Stimulated activated CD8-positive, alpha-beta memory T cell treated with anti-CD3 and anti-CD28 coated beads, Interleukin-12 subunit alpha, Interleukin-12 subunit beta, amount 100 ng/mL, for 4 hours (primary cell): Measurements from ENCODE around the gene SH2D4B.

Source experiments
- DNase-seq: peaks from one replicate; pipeline ENCODE4 v3.0.0-alpha.2; 2020; ENCODE audit warnings: low read depth

Gene SH2D4B

DNA sequence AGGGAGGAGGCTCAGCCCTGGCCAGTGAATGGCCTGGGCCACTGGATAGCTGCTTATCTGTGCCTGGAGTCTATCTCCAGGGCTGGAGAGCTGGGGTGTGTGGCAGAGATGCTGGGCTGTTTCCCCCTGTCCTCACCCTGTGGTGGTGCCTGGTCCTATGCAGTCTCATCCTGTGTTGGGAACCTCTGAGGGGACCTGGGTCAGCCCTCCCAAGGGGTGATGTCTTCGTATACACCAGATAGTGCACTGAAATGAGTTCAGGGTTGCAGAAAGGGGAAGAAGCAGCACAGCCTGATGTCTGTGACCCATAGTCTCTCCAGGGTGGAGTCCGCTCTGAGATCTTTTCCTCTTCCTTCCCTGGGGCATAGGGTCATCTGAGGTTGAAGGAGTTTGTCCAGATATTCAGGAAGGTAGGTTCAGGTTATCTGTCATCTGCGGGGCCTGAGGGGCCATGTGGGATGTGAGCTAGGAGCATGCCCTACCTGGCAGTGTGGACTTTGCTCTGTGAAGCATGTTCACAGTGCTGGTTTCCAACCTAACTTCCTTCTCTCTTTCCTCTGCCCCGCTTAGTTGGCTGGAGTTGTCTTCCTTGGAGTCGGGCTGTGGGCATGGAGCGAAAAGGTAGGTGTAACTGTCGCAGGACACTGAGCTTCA is 33.4 kb upstream of the SH2D4B start:
- DNase-seq: no peak

DNA sequence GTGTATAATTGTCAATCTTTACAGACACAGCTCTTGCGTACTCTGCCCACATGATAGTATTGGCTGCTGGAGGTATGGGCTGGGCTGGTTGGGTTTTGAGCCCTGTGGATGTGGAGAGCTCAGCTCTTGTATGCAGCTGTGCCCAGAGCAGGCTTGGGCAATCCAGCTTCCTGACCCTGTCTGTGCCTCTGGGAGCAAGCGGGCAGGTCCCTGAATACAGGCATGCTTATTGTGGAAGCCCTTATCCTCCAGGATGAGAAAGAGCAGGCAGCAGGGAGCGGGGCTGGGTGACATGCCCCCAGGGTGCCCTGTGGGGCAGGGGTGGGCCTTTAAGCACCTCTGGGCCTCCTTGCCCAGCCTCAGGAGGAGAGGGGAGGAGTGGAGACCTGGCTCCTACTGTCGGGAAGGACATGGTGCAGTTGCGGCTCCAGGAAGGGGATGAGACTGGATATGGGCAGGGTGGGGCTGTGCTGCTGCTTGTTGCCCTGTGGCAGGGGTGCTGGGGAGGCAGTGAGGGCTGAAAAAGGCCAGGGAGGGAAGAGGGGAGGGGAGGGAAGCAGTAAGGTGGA is 32.7 kb upstream of the SH2D4B start:
- no peak for DNase-seq

GRCh38 chr10:80506189-80506575 is 31.5 kb upstream of the SH2D4B start:
- DNase-seq: no peak

- DNase-seq: no peak
These were observed 30.7 kb upstream of the SH2D4B start for GRCh38 chr10:80506836-80507487.

- DNase-seq: no peak
These were observed 28.6 kb upstream of the SH2D4B start for GRCh38 chr10:80509108-80509402.

DNA sequence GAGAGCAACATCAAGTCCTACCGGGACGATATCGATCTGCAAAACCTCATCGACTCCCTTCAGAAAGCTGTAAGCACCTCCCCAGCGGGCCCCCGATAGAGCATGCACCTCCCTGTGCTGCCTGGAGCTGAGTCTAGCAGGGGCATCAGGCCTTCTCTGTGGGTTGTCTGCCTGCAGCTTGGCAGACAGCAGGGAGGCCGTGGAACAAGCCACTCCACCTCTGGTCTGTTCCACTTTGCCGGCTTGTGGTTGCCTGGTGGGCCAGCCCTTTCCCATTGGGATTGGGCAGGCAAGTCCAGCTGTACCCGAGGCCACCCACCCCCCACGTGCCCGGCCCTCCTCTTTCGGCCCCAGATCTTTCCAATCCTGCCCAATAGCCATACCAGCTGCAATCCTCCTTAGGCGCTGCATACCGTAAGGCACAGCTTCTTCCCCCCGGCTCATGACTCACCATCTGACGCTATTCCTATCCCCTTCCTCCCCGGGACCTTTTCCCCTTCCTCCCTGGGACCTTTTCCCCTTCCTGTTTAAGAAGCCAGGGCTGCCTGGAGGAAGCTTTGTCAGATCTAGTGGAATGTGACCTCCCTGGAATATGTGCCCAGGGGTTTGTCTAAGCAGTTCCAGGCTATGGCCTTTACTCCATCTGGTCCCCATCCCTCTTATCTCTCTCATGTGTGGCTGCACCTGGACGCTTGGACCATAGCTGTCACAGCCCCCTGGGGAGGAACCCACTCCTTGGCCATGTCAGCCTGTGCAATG is 28.1 kb upstream of the SH2D4B start:
- no peak for DNase-seq

GRCh38 chr10:80512031-80512526 is 25.6 kb upstream of the SH2D4B start:
- no peak for DNase-seq

- no peak for DNase-seq
These were observed 24.6 kb upstream of the SH2D4B start for GRCh38 chr10:80513106-80513505.

- no peak for DNase-seq
These were observed 22.2 kb upstream of the SH2D4B start for GRCh38 chr10:80515511-80515910.

DNA sequence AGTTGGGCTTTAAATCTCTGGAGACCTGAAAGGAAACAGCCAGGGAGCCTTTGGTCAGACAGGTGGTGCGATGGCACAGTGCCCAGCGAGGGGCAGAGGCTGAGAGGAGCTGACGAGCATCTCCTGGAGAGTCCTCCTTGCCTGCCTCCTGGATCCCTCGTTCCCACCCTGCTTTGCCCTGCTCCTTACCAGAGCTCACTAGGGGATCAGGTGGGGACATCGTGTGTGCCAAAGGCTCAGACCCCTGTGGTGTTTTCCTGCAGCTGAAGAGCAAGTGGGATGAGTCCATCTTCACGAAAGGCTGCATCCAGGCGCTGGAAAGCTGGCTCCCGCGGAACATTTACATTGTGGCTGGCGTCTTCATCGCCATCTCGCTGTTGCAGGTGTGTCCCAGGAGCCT is 21.8 kb upstream of the SH2D4B start:
- DNase-seq: no peak

DNA sequence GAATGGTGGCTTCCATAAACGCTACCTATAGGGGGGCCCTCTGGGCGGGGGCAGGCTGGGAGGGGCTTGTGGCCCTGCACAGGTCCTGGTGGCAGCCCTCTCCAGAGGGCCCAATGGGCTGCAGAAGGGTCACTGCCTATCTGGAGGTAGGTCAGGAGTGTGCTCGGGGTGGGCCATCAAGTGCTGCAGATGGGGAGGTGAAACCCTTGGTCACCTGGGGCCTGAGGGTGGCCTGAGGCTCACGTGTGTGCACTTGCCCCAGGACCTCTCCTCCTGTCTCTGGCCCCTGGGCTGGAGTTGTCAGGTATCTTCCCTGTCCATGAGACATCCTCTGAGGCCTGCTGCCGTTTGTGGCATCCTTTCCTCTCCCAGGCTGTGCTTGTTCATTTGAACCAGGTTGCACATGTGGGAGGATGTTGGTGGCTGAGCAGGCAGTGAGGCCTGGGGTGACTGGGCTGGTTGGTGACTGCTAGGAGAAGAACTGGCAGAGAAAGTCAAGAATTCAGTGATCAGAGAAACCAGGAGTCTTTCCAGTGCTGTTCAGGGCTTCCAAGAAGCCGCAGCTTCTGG is 21.1 kb upstream of the SH2D4B start:
- no peak for DNase-seq

DNA sequence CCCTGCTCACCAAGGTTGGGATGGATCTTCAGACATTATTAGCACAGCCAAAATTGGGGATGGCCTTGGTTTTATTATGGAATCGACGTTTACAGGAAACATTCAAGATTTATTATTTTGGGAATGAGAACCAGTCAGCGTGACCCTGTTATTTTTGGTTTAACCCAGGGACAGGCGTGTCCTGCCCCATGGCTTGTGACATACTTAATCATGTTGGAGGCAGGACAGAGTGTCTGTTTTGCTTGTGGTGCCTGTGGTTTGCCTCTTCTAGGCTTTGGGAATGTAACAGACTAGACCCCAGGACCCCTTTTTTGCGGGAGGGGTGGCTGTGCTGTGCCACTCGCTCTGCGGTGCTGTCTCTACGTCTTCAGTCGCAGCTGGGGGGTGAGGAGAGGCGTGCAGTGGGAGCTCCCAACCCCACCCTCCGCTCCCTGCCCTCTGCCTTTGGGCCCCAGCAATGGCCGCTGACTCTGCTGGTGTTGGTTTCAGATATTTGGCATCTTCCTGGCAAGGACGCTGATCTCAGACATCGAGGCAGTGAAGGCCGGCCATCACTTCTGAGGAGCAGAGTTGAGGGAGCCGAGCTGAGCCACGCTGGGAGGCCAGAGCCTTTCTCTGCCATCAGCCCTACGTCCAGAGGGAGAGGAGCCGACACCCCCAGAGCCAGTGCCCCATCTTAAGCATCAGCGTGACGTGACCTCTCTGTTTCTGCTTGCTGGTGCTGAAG is 20.1 kb upstream of the SH2D4B start:
- DNase-seq: no peak

- DNase-seq: no peak
These were observed 19.4 kb upstream of the SH2D4B start for GRCh38 chr10:80518143-80518806.

- DNase-seq: no peak
These were observed 18.8 kb upstream of the SH2D4B start for GRCh38 chr10:80518807-80519360.

DNA sequence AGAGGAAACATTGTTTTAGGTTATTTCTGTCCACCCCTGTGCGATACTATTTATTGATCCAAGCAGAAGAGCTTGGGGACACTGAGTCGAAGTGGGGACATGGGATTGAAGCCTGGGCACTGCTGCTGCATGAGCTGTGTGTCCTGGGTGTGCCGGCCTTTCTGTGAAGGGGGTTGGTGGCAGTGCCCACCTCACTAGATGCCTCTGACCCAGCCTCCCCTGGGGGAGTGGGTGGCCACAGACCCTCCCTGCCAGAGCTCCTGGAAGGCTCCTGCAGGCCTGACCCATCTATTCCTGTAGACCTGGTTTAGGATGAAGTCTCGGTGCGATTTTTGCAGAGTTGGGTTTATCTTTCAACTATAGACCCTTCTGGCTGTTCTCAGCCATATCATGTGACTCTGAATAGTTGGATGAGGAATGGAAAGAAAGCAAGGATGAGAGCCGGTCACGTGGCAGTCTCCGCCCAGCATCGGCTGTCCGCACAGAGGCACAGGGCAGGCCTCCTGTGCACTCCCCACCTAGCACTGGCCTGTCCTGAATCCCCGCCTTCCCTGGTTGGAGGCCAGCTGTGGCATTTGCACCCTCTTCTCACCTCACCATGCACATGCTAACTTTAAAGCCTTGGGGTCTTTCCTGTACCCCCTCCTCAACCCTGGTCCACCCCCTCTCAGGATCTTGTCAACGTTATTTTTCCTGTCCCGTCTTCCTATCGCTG is 17.6 kb upstream of the SH2D4B start:
- DNase-seq: no peak

DNA sequence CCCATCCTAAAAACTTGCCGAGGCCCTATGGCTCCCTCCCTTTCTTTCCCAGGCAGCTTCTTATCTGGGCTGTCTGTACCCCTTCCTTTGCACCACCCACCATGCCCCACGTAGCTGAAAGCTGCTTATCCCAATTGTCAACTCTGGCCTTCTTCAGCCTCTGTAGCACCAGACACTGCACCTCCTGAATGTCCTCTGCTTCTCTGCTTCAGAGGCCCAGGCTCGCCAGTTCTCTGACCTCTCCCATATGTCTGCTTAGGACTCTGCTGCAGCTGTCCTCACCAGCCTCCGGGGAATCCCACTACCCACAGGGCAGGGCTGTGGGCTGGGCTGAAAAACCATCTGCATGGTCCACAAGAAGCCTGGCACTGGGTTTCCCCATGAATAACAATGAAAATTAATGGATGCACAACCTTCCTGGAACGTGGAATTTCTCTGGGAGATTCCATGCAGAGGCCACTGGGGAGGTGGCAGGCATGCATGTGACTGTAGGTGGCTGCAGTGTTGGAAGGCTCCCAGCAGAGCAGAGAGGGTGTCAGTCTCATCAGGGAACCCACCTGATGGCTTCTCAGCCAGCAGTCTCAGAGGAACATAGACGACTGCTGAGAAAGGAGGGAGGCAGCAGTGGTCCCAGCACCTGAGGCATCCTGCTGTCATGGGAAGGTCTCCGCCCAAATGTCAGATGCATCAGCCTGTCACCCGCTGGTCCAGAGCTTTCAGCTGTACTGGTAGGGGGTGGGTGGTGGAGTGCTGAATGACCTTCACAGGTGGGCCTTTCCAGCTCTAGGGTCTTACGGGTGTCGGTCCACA is 16.8 kb upstream of the SH2D4B start:
- no peak for DNase-seq

DNA sequence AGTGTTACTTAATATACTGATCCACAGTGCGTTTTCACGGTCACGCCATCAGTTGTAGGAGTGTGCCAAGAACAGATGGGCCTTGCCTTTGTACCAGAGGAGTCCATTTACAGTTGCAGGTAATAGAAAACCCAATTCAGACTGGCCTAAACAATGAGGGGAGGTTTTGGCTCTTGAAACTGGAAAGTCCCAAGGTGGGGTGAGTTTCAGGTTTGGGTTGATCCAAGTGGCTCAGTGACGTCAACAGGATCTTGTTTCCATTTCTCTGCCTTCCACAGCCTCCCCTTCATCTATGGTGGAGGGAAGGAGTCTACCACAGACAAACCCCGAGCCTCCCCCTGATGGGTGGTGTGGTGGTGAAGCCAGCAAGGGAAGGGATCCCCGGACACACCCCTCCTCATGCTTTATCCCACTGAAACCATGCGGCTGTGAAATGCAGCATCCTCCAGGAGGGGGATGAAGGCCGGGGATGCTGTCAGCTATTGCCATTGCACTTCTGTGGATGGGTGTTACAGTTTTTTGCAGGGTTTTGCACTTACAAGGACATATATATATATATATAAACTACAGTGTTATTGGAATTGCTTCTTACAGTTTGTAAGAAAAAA is 14.8 kb upstream of the SH2D4B start:
- no peak for DNase-seq

- DNase-seq: no peak
These were observed 13.9 kb upstream of the SH2D4B start for GRCh38 chr10:80523773-80524172.
